DOHH2 (cell line): ENCODE results near the gene SHC4.

ENCODE experiments used
- H3F3A ChIP-seq: fragments of 200-600 bp; sonication (generic), shearing (Covaris generic); 2 replicates; pipeline ENCODE4 v1.6.0; 2016; ENCODE audit warnings: antibody characterized with exemption, mild to moderate bottlenecking; ENCODE audit not compliant: control insufficient read depth, insufficient read depth
- H3K27ac ChIP-seq: fragments of 200-600 bp; sonication (generic); 2 replicates; pipeline ENCODE4 v1.5.1; 2014; ENCODE audit warnings: low read depth, mild to moderate bottlenecking, low read length, moderate library complexity
- H3K27me3 ChIP-seq: fragments of 200-600 bp; sonication (generic); 2 replicates; pipeline ENCODE4 v1.6.1; 2014; ENCODE audit warnings: mild to moderate bottlenecking, low read length, mixed read lengths; ENCODE audit not compliant: control insufficient read depth
- H3K36me3 ChIP-seq: fragments of 200-600 bp; sonication (generic); 2 replicates; pipeline ENCODE4 v1.6.1; 2014; ENCODE audit warnings: mild to moderate bottlenecking, low read length, moderate library complexity, mixed read lengths; ENCODE audit not compliant: control insufficient read depth
- H3K4me1 ChIP-seq: fragments of 200-600 bp; sonication (generic); 2 replicates; pipeline ENCODE4 v1.6.1; 2014; ENCODE audit warnings: mild to moderate bottlenecking, low read length, mixed read lengths; ENCODE audit not compliant: control insufficient read depth
- H3K4me2 ChIP-seq: fragments of 200-600 bp; sonication (generic); 2 replicates; pipeline ENCODE4 v1.6.0; 2014; ENCODE audit warnings: mild to moderate bottlenecking, low read length, moderate library complexity
- H3K4me3 ChIP-seq: fragments of 200-600 bp; sonication (generic); 2 replicates; pipeline ENCODE4 v1.5.1; 2014; ENCODE audit warnings: mild to moderate bottlenecking, low read length, mixed read lengths
- H3K79me2 ChIP-seq: fragments of 200-600 bp; sonication (generic); 2 replicates; pipeline ENCODE4 v1.6.1; 2014; ENCODE audit warnings: mild to moderate bottlenecking, low read length, mixed read lengths; ENCODE audit not compliant: control insufficient read depth
- H3K9me2 ChIP-seq: fragments of 200-600 bp; sonication (generic); replicated peaks from 2 replicates; pipeline ENCODE4 v1.6.1; 2014; ENCODE audit warnings: mild to moderate bottlenecking, low read length, mixed read lengths; ENCODE audit not compliant: control insufficient read depth
- H3K9me3 ChIP-seq: fragments of 200-600 bp; sonication (generic); 2 replicates; pipeline ENCODE4 v1.6.1; 2014; ENCODE audit warnings: antibody characterized with exemption, low read length, mixed read lengths; ENCODE audit not compliant: control insufficient read depth, insufficient read depth
- H4K20me1 ChIP-seq: fragments of 200-600 bp; sonication (generic); 2 replicates; pipeline ENCODE4 v1.6.0; 2014; ENCODE audit warnings: low read depth, mild to moderate bottlenecking, antibody characterized with exemption, low read length, moderate library complexity; ENCODE audit not compliant: control insufficient read depth, insufficient read depth
- EZH2phosphoT487 ChIP-seq: fragments of 200-600 bp; sonication (generic); IDR thresholded peaks from 2 replicates; pipeline ENCODE4 v1.6.1; 2017; ENCODE audit warnings: borderline replicate concordance, mild to moderate bottlenecking, antibody characterized with exemption, low read length, moderate library complexity, mixed read lengths
- TF ChIP-seq, protein P1 (sequence below): fragments of 200-600 bp; sonication (generic); IDR thresholded peaks from one replicate; pipeline ENCODE4 v1.5.1; 2014; ENCODE audit warnings: antibody characterized with exemption, mild to moderate bottlenecking, low read depth, low read length; ENCODE audit not compliant: poor library complexity, severe bottlenecking

SHC4 gene

DNA sequence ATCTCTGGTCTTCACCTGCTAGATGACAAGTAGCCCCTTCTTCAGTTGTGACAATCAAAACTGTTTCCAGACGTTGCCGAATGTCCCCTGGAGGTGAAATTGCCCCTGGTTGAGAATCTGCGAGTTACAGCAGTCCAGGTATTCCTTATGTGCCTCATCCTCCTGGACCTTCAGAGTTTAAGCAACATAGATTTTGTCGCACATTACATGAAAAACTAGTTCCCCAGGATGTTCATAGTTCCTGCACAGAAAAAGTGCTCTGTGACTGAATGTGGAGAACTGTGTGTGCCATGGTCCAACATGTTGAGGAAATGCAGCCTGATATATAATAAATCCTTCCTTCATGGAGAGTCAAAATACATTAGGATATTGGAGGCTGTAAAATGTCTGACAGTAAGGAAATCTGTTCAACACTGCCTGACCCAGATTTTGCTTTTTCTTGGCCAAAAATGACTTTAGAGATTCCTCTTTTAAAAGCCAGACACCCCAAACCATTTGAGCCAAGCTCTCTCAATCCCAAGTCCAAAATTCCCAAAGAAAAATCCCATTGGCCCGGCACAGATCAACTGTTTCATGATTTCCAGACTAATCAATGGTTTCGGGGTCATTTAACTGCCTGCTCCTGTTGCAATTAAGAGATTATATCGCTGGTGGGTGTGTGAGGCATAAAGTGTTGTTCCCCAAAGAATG, 20.4 kb upstream of the SHC4 start:
- H3K36me3 ChIP-seq, result no peaks in the 10 kb centered on the region

GRCh38 chr15:48983300-48983699, 19.6 kb upstream of the SHC4 start:
- no peaks in the 10 kb centered on the region for H3K79me2 ChIP-seq
- no peak overlapping the region for H3K4me3 ChIP-seq
- no peak overlapping the region for H3K4me2 ChIP-seq
- no peaks in the 10 kb centered on the region for H4K20me1 ChIP-seq
- no peaks in the 10 kb centered on the region for H3K4me1 ChIP-seq
- no peaks in the 10 kb centered on the region for H3K27me3 ChIP-seq
- TF ChIP-seq, protein P1, sequence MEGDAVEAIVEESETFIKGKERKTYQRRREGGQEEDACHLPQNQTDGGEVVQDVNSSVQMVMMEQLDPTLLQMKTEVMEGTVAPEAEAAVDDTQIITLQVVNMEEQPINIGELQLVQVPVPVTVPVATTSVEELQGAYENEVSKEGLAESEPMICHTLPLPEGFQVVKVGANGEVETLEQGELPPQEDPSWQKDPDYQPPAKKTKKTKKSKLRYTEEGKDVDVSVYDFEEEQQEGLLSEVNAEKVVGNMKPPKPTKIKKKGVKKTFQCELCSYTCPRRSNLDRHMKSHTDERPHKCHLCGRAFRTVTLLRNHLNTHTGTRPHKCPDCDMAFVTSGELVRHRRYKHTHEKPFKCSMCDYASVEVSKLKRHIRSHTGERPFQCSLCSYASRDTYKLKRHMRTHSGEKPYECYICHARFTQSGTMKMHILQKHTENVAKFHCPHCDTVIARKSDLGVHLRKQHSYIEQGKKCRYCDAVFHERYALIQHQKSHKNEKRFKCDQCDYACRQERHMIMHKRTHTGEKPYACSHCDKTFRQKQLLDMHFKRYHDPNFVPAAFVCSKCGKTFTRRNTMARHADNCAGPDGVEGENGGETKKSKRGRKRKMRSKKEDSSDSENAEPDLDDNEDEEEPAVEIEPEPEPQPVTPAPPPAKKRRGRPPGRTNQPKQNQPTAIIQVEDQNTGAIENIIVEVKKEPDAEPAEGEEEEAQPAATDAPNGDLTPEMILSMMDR, result no peak
- no peak for TF ChIP-seq EZH2phosphoT487
- H3F3A ChIP-seq, result no peaks in the 10 kb centered on the region
- no peaks in the 10 kb centered on the region for H3K36me3 ChIP-seq
- no peaks in the 10 kb centered on the region for H3K9me3 ChIP-seq
- no peaks in the 10 kb centered on the region for H3K9me2 ChIP-seq
- H3K27ac ChIP-seq, result no peak overlapping the region

More for the DNA sequence above, 20.4 kb upstream of the SHC4 start:
- Histone ChIP-seq H3K9me3 (no peaks in the 10 kb centered on the region), H3K4me2 (no peak overlapping the region), H4K20me1 (no peaks in the 10 kb centered on the region), H3K9me2 (no peaks in the 10 kb centered on the region), H3K4me3 (no peak overlapping the region), H3F3A (no peaks in the 10 kb centered on the region), H3K27ac (no peak overlapping the region), H3K4me1 (no peaks in the 10 kb centered on the region), H3K27me3 (no peaks in the 10 kb centered on the region), H3K79me2 (no peaks in the 10 kb centered on the region)
- TF ChIP-seq EZH2phosphoT487, result no peak
- TF ChIP-seq, protein P1, result no peak

GRCh38 chr15:48981941-48982340, 18.2 kb upstream of the SHC4 start:
- Histone ChIP-seq H4K20me1 (no peaks in the 10 kb centered on the region), H3F3A (no peaks in the 10 kb centered on the region), H3K4me1 (no peaks in the 10 kb centered on the region), H3K36me3 (no peaks in the 10 kb centered on the region), H3K27ac (no peak overlapping the region), H3K4me2 (no peak overlapping the region), H3K9me3 (no peaks in the 10 kb centered on the region), H3K4me3 (no peak overlapping the region), H3K9me2 (no peaks in the 10 kb centered on the region), H3K79me2 (no peaks in the 10 kb centered on the region), H3K27me3 (no peaks in the 10 kb centered on the region)
- TF ChIP-seq, protein P1, result no peak
- TF ChIP-seq EZH2phosphoT487, result no peak
